ENCODE measurements around the gene TSPAN15. TPM values are rescaled to one million over a fixed set of nuclear protein-coding genes. Genes with fewer than 3 reads are reported as not detected.

TSPAN15 gene
- total RNA-seq, 1 experiment from 2014 or later, result 7.7 TPM

- Histone ChIP-seq H4K5ac (ENCODE audit: insufficient read length, low read depth, low read length) (no peak overlapping the region), H2BK5ac (ENCODE audit: insufficient read length, low read length) (no peak overlapping the region), H2BK15ac (ENCODE audit: low read depth, low read length) (no peak overlapping the region), H3K23ac (ENCODE audit: insufficient read length, low read depth, low read length) (no peak overlapping the region), H3K27me3 (ENCODE audit: insufficient read depth, low read length) (no peaks in the 10 kb centered on the region; the same call in 1 of the 2 replicates), H2BK20ac (ENCODE audit: low read depth, low read length, poor library complexity, severe bottlenecking) (no peak overlapping the region), H3K79me2 (ENCODE audit: insufficient read depth, low read length) (no peaks in the 10 kb centered on the region), H2BK12ac (ENCODE audit: insufficient read length, low read depth, low read length) (no peak overlapping the region), H3K27ac (ENCODE audit: insufficient read length, low read depth, low read length) (no peak overlapping the region), H3K4me2 (ENCODE audit: insufficient read depth, insufficient read length, low read length) (no peak overlapping the region), H3K9me3 (ENCODE audit: control insufficient read depth, low read depth, low read length) (no peaks in the 10 kb centered on the region), H2AK5ac (ENCODE audit: insufficient read length, low read length) (no peak overlapping the region), H3T11ph (ENCODE audit: low read length) (no peak overlapping the region), H3K23me2 (ENCODE audit: insufficient read length, low read depth, low read length, poor library complexity, severe bottlenecking) (no peaks in the 10 kb centered on the region), H3K79me1 (ENCODE audit: insufficient read depth, low read depth, low read length, poor library complexity, severe bottlenecking) (no peaks in the 10 kb centered on the region), H4K20me1 (ENCODE audit: control insufficient read depth, insufficient read depth, insufficient read length) (no peaks in the 10 kb centered on the region), H2BK120ac (ENCODE audit: low read depth, low read length, poor library complexity, severe bottlenecking) (no peak overlapping the region), H4K91ac (ENCODE audit: insufficient read length, low read depth, low read length) (no peak overlapping the region), H3K4me1 (ENCODE audit: insufficient read depth, low read length) (no peaks in the 10 kb centered on the region; the same call in 1 of the 2 replicates), H3K18ac (ENCODE audit: insufficient read length, low read depth, low read length) (no peak overlapping the region), H3K9ac (ENCODE audit: extremely low read depth, insufficient read length, low read length) (no peak overlapping the region), H2AFZ (ENCODE audit: low read length) (no peak overlapping the region), H3K56ac (ENCODE audit: insufficient read length, low read depth, low read length) (no peak overlapping the region), H4K8ac (replicated peaks; ENCODE audit: insufficient read length, low read depth, low read length) (no peak overlapping the region), H3K4ac (ENCODE audit: low read depth, low read length) (no peak overlapping the region), H3K14ac (ENCODE audit: insufficient read depth, low read length) (no peak overlapping the region)
- peaks cover 18% of the 10 kb centered on the region for H3K27me3 Mint-ChIP-seq (ENCODE audit: low read depth)
- H3K36me3 Mint-ChIP-seq (ENCODE audit: insufficient read depth in 1 of 3, low read depth in 3 of 3), result no peaks in the 10 kb centered on the region; a peak in 1 of 7 replicates
- no peak overlapping the region for H3K27ac Mint-ChIP-seq
- H3K4me3 Mint-ChIP-seq, result no peak overlapping the region; a peak in 1 of 5 replicates
- no peak for DNase-seq
- no peak for TF ChIP-seq CTCF (conservative IDR thresholded peaks at IDR 0.05)
- no CpG with 5 or more reads among the region's 4 CpGs for WGBS (ENCODE audit: extremely low coverage, insufficient read length, low lambda C conversion rate)
- no peaks in the 10 kb centered on the region for H3K9me3 Mint-ChIP-seq
- peaks cover 16 to 20% of the 10 kb centered on the region in 2 experiments for H3K4me1 Mint-ChIP-seq
Measured at GRCh38 chr10:69411476-69411875, 39.8 kb upstream of the TSPAN15 start.

All from H9 (cell line).